Hematopoietic multipotent progenitor cell treated with erythropoietin and hydrocortisone succinate and interleukin-3 and kit ligand, for 8 days (in vitro differentiated cells): Measurements from ENCODE around the gene PLCH1.
"Not testable (repeated sequence)": the region's sequence is repeated elsewhere in the genome, so short reads cannot be mapped to it uniquely, and the experiment has no call there.

ENCODE experiments used
- DNase-seq: peaks from one replicate; pipeline ENCODE4 v3.0.0-alpha.2; 2015

Gene PLCH1

GRCh38 chr3:155640098-155640497 lies 104.8 kb downstream of the PLCH1 start:
- no peak for DNase-seq

- no peak for DNase-seq
These were observed 105.3 kb downstream of the PLCH1 start for GRCh38 chr3:155639462-155640055.

- not testable (repeated sequence) for DNase-seq
These were observed 106.4 kb downstream of the PLCH1 start for GRCh38 chr3:155638461-155638860.

- DNase-seq, result no peak
These were observed 107.3 kb downstream of the PLCH1 start for GRCh38 chr3:155637567-155637966.

- DNase-seq, result no peak
These were observed 109.8 kb downstream of the PLCH1 start for GRCh38 chr3:155635056-155635455.

- DNase-seq, result no peak
These were observed 110.7 kb downstream of the PLCH1 start for GRCh38 chr3:155634121-155634719.

- no peak for DNase-seq
These were observed 113.4 kb downstream of the PLCH1 start for GRCh38 chr3:155631323-155632019.

GRCh38 chr3:155629556-155629955 lies 115.3 kb downstream of the PLCH1 start:
- DNase-seq, result no peak

GRCh38 chr3:155629056-155629455 lies 115.8 kb downstream of the PLCH1 start:
- no peak for DNase-seq

GRCh38 chr3:155622647-155623046 lies 122.2 kb downstream of the PLCH1 start:
- DNase-seq, result not testable (repeated sequence)

- DNase-seq, result not testable (repeated sequence)
These were observed 124.3 kb downstream of the PLCH1 start for GRCh38 chr3:155620552-155620951.

GRCh38 chr3:155619118-155619915 lies 125.6 kb downstream of the PLCH1 start:
- no peak for DNase-seq

- DNase-seq, result no peak
These were observed 126.3 kb downstream of the PLCH1 start for GRCh38 chr3:155618543-155618942.

- no peak for DNase-seq
These were observed 127.4 kb downstream of the PLCH1 start for GRCh38 chr3:155617346-155617925.

- DNase-seq, result not testable (repeated sequence)
These were observed 129.7 kb downstream of the PLCH1 start for GRCh38 chr3:155615141-155615540.

- DNase-seq, result not testable (repeated sequence)
These were observed 130.5 kb downstream of the PLCH1 start for GRCh38 chr3:155614410-155614809.

GRCh38 chr3:155611456-155611855 lies 133.4 kb downstream of the PLCH1 start:
- DNase-seq, result no peak

GRCh38 chr3:155609586-155609985 lies 135.3 kb downstream of the PLCH1 start:
- DNase-seq, result no peak

- DNase-seq, result no peak
These were observed 136.5 kb downstream of the PLCH1 start for GRCh38 chr3:155608228-155608920.

GRCh38 chr3:155607761-155608160 lies 137.1 kb downstream of the PLCH1 start:
- no peak for DNase-seq

- no peak for DNase-seq
These were observed 139.3 kb downstream of the PLCH1 start for GRCh38 chr3:155605571-155605970.

- no peak for DNase-seq
These were observed 139.9 kb downstream of the PLCH1 start for GRCh38 chr3:155604967-155605366.
